GM11168 (cell line): ENCODE data around the gene URM1.

Experiments
- in situ Hi-C: fragments of 300-500 bp; cut with MboI; formaldehyde crosslinking; loops from one replicate; pipeline ENCODE4 v1.12.0; 2022; ENCODE audit warnings: low sequenced_read_pairs; ENCODE audit not compliant: unreplicated experiment

URM1 gene

DNA sequence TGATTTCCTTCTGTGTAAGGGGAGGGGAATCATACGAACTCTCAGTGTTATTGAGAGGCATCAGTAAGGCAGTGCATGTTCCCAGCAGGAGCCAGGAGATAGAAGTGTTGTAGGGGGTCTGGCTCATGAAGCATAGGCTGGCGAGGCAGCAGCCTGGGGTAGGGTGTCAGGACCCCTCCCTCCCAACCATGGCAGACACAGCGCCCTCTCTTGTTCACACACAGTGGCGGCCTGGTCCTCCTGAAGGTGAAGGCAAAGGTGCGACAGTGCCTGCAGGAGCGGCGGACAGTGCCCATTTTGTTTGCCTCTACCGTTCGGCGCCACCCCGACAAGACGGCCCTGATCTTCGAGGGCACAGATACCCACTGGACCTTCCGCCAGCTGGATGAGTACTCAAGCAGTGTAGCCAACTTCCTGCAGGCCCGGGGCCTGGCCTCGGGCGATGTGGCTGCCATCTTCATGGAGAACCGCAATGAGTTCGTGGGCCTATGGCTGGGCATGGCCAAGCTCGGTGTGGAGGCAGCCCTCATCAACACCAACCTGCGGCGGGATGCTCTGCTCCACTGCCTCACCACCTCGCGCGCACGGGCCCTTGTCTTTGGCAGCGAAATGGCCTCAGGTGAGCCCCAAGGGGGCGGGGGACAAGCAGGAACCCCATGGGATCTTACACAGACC is 26.1 kb upstream of the URM1 start:
- in situ Hi-C loops: no loop called here

- in situ Hi-C loops: no loop called here
These were observed 22.0 kb upstream of the URM1 start for GRCh38 chr9:128349125-128349524.

- in situ Hi-C loops: no loop called here
These were observed 21.4 kb upstream of the URM1 start for GRCh38 chr9:128349772-128350171.

GRCh38 chr9:128355451-128355850 is 15.7 kb upstream of the URM1 start:
- in situ Hi-C loops: no loop called here

GRCh38 chr9:128358090-128358489 is 13.1 kb upstream of the URM1 start:
- in situ Hi-C loops: no loop called here

GRCh38 chr9:128358861-128359260 is 12.3 kb upstream of the URM1 start:
- in situ Hi-C loops: no loop called here

- in situ Hi-C loops: no loop called here
These were observed 10.3 kb upstream of the URM1 start for GRCh38 chr9:128360826-128361225.

DNA sequence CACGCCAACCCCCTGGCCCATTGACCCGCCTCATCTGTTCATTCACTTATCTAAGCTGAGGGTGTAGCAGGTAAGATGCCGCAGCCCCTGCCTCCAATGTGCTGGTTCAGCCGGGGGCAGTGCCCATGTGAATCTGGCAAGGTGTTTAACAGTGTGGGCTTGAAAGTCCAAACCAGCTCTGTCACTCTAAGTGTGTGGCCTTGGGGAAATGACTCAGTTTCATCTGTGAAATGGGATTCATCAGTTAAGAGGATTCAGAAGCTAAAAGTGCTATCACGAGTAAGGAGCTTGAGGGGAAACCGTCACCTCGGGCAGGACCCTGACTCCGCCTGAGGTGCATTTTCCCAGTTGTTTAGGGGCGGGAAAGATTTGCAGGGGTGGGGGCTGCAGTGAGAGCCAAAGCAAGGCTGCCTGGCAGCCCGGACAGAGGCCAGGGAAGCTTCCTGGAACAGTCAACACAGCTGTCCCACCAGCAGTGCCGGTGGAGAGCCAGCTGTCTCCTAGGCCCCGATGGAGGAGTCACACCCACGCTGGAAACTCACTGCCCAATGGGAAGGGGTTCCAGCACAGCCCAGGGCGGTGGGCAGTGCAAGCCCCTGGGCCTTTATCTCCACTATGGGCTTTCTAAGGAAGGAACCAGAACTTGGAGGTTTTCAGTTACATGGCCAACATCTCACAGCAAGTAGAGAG is 9.7 kb upstream of the URM1 start:
- in situ Hi-C loops: no loop called here

- in situ Hi-C loops: no loop called here
These were observed 9.1 kb upstream of the URM1 start for GRCh38 chr9:128361986-128362646.

DNA sequence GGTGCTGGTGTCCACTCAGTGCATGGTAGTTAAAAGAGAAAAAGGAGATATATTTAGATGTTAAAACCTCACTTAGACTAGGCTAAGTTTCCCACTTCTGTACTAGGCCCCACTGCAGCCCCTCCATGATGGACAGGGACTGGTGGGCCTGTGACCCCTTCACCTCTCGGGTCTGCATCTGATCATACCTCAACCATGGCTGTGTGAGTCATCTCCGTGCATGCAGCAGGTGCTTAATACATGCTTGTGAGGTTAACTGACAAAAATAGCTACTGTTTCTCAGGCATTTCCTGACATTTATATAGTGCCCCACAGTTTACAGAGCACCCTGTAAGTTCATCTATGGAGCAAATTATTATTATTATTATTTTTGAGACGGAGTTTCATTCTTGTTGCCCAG is 8.4 kb upstream of the URM1 start:
- in situ Hi-C loops: no loop called here

DNA sequence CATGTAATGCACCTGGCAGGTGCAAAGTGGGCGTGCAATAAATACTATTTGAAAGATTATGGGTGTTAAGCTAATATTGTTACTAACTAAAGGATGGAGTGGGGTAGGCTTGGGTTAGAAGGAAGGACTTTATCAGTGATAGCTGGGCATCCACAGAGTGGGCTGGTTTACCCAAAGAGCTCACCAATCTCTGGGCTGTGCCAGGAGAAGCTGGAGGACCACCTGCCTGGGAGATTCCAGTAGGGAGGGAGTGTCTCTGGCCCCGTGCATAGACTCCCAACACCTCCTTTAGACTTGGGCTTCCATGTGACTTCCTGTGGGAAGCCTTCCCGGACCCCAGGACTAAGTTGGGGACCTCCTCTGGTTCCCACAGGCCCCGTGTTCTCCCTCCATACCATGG is 5.6 kb upstream of the URM1 start:
- in situ Hi-C loops: no loop called here

- in situ Hi-C loops: no loop called here
These were observed 2.0 kb upstream of the URM1 start for GRCh38 chr9:128369024-128369706.

- in situ Hi-C loops: no loop called here
These were observed 815 bp upstream of the URM1 start for GRCh38 chr9:128370367-128370751.

- in situ Hi-C loops: no loop called here
These were observed 500 bp downstream of the URM1 start for GRCh38 chr9:128371630-128372117.

GRCh38 chr9:128372188-128372641 is 1.0 kb downstream of the URM1 start:
- in situ Hi-C loops: no loop called here

- in situ Hi-C loops: no loop called here
These were observed 1.6 kb downstream of the URM1 start for GRCh38 chr9:128372784-128373183.

DNA sequence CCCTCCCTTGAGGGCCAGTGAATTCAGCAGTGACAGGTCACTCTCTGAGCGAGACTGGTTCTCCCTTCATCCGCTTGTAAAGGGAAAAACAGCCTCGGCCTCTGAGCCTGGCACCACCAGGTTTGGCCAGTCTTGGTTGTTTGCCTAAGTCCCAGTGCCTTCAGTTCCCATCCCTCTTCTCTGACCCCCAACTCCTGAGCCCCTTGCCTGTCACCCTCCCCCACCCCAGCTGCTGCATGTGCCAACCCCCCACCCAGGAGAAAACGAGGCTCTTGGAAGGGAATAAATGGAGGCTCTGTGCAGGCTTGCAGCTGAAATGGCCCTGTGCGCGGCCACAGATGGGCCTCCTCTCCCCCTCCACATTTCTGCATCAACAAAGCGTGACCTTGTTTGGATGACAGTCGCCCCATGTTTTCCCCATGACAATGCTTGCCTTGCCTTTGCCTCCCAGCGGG is 3.1 kb downstream of the URM1 start:
- in situ Hi-C loops: no loop called here

DNA sequence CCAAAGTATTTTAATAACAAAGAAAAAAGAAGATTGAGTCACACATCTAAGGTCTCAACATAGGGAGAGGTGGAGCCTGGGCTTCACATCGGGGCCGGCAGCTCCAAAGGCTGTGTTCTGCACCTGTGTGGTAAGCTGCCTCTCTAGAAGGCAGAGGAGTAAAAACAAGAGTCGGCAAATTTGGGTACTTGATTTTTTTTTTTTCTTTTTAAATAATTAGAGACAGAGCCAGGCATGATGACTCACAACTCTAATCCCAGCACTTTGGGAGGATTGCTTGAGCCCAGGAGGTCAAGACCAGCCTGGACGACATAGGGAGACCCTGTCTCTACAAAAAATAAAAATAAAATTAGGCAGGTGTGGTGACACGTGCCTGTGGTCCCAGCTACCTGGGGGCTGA is 4.7 kb downstream of the URM1 start:
- in situ Hi-C loops: no loop called here

DNA sequence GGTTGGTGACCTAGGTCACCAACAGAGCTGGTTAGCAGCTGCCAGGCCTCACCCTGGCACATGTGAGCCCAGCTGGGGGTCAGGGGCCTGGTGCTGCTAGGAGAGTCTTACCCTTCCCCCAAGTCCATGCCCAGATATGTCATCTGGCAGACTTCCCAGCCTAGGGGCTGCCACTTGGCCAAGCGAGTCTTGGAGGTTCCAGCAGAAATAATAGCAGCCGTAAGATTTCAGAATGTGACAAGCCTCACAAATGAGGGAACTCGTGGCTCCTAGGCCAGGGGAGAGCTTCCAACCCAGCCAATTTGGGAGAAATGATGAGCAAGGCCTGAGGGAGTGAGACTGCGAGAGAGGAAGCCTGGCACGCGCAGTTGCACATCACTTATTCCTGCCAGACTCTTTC is 11.1 kb downstream of the URM1 start:
- in situ Hi-C loops: no loop called here

DNA sequence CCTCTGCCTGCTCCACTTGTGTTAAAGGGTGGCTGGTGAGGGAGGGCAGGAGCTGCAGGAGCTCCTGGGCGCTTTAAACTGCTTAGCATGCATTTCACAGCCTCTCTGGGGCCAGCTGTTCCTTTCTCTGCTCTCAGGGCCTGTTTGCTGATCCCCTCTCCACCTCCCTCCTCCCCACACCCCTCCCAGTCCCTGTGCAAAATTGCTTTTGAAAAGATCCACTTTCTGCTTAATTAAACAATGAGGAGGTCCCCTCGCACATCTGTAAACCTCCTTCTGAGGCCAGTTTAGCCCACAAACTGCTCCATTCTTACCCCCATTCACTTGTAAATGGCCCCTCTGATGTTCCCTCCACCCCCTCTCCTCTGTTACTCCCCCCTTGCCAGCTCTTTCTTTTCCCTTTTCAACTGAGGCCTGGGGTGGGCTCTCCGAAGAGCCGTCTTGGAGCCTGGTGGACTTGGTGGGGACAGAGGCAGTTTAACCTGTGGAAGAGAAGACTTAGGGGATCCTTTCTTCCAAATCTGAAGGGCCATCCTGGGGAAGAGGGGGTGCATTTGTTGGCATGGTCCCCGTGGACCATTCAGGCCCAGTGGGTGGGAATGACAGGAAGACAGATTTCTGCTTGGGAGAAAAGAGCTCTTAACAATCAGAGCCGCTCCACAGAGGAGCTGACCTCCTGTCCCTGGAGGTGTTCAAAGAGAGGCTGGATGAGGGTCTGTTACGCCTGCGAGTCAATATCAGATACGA is 12.0 kb downstream of the URM1 start:
- in situ Hi-C loops: no loop called here
